ENCODE data around the gene PACSIN2.
"Not testable (repeated sequence)": the region's sequence is repeated elsewhere in the genome, so short reads cannot be mapped to it uniquely, and the experiment has no call there.

PACSIN2 gene

DNA sequence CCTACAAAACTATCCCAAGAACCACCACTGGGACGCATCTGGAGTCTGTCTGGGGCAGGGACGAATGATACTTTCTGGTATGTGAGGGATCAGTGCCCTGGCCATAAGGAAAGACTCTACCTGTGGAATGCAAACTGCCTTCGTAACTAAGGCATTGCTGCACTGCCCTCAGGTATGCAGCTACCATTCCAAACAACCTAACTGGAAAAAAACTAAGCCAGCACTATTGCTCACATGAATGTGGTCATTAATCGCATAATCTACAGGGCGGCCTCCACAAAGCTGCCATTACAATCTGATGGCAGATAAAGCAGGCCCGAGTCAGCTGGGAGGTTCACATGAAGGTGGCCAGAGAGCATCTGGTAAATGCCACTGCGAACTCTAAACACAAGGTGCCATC lies 3.9 kb downstream of the PACSIN2 start:
- no peak for DNase-seq (ENCODE audit: low read depth in 3 of 3)

GRCh38 chr22:43009444-43009843 lies 5.5 kb downstream of the PACSIN2 start:
- DNase-seq (ENCODE audit: low read depth in 3 of 3), result no peak

DNA sequence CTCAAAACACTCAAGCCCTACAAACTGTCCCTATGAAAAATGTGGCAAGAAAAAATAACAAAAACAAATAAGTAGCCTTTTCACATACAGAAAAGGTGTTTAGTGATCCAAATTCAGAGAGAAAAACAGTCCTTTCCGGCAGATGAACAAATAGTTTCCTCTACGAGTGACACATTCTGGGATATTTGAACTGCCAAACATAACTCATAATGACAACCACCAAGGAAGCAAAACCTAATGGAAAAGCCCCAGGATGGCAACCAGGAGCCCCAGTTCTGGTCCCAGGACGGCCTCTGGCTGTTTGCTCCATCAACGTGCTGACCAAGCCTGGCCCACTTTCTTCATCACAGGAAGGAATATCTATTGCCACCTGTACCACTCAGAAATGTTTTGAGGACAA lies 6.0 kb downstream of the PACSIN2 start:
- DNase-seq (ENCODE audit: low read depth in 3 of 3), result no peak

DNA sequence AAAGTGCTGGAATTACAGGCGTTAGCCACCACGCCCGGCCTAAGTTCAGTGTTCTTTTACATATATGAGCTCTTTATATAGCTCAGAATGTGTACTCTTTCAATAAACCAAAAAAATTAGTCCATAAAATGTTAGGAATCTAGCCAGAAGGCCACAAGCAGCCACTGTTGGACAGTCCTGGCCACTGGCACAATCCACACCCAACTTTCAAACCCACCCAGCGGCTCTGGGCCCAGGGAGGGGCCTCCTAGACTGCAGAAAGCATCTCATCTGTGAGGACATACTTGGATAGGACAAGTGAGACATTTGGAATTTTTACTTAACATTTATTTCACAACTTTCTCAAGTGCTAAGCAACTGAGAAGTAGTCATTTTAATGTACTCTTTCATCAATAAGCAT lies 6.4 kb downstream of the PACSIN2 start:
- no peak for DNase-seq (ENCODE audit: low read depth in 3 of 3)

DNA sequence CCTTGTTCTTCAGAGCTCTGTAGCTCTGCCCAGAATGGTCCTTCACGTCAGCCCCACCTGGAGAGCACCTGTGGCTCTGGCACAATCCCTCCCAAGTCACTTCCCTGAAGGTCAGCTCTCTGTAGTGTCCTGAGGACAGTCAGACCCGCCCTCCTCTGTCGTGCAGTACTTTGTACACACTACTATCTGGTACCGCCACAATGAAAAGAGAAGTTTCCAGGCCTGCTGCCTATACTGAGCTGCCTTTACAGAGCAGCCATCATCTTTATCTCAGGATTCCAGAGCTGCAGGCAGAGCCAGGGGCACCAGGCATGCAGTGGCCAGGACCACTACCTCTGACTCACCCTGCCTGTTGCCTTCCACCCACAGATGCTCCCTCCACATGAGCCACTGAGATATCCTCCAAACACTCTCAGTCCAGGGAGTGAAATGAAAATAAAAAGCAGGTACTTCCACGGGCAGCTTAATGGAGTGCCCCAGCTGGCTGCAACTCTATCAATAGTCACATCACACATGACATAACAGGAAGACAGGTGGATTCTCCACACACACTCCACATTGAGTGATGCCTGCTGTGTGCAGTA lies 7.3 kb downstream of the PACSIN2 start:
- DNase-seq (ENCODE audit: low read depth in 3 of 3), result no peak

- DNase-seq (ENCODE audit: low read depth in 3 of 3), result no peak
Observed at GRCh38 chr22:43006753-43007152, 8.2 kb downstream of the PACSIN2 start.

GRCh38 chr22:43006016-43006505 lies 8.9 kb downstream of the PACSIN2 start:
- DNase-seq (ENCODE audit: low read depth in 3 of 3), result no peak

GRCh38 chr22:43005106-43005505 lies 9.8 kb downstream of the PACSIN2 start:
- DNase-seq (ENCODE audit: low read depth in 3 of 3), result no peak

- no peak for DNase-seq (ENCODE audit: low read depth in 3 of 3)
Observed at GRCh38 chr22:43004362-43005035, 10.4 kb downstream of the PACSIN2 start.

DNA sequence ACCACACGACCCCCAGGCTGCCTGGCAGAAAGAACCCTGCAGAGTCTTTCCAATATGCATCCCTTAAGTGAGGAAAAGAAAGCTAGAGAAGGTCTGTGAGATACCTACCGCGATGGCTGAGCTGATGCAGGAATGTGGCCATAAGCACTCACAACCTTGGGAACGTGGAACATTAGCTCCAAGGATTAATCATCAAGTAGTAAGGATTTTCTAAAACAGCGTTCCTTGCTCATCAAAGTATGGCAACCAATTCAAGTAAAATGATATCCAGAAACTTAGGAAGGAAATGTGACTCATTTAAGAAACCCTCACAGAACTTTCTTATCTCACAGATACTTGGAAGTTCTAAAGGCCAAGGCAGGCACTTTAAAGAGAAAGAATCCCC lies 12.8 kb downstream of the PACSIN2 start:
- no peak for DNase-seq (ENCODE audit: low read depth in 3 of 3)

DNA sequence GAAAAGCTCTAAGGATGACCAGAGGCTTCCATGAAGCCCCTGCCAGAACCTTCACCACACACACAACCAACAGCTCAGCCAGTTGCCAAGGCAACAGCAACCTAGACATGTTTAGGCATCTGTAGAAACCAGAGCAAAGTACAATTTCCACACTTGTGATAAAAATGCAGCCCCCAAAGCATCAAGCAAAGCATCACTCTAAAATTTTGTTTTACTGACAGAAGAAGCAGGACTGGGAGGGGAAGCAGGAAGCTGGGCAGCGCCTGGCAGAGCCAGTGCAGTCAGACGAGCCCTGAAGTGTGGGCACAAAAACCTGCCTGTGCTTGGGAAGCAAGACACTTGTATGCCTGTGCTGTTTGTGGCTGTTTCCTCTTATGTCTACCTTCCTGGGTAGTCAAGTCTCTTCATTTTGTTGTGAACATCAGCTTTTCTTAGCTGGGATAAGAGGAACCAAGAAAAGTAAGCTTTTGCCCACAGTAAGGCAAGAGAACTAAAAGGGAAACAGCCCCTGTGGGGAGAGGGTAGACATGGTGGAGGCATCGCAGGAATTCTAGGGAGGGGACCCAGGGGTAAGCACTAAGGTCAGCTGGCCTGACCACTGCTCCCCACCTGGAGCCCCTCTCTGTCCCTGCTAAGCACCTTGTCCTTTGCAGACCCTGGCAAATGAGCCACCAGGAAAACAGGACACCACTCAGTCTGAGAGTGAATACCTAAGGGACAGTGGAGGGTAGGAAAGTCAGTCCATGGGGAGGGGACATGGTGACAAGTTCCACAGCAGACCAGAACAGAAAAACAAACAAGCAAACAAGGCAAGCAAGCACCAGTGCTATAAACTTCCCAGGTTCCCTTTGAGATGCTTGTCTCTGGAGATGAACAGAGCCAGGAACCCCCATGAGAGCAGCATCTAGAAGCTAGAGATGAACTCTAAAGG lies 13.4 kb downstream of the PACSIN2 start:
- DNase-seq (ENCODE audit: low read depth in 3 of 3), result no peak

GRCh38 chr22:43000441-43001175 lies 14.3 kb downstream of the PACSIN2 start:
- peak in 2 of 3 experiments; percentile 24 to 60 for DNase-seq (ENCODE audit: low read depth in 3 of 3)

DNA sequence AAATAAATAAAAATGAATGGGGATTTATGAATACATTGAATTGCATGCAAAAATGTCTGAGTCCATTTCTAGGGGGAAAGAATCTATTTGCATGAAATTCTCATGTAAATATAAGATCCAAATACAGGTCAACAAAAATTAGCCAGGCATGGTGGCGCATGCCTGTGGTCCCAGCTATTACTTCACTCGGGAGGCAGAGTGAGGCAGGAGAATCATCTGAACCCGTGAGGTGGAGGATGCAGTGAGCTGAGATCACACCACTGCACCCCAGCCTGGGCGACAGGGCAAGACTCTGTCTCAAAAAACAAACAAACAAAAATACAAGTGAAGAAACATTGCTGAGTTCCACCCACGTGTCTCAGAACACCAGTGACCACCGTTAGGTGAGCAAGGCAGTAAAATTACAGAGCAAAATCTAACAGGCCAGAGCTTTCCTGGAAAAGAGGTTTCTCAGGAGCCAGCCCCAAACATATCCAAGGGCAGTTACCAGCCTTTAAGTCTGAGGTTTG lies 17.3 kb downstream of the PACSIN2 start:
- no peak for DNase-seq (ENCODE audit: low read depth in 3 of 3)

GRCh38 chr22:42996646-42997365 lies 18.1 kb downstream of the PACSIN2 start:
- no peak for DNase-seq (ENCODE audit: low read depth in 3 of 3)

- DNase-seq (ENCODE audit: low read depth in 3 of 3), result not testable (repeated sequence)
Observed at GRCh38 chr22:42995654-42996053, 19.3 kb downstream of the PACSIN2 start.

- DNase-seq (ENCODE audit: low read depth in 3 of 3), result no peak
Observed at GRCh38 chr22:42994917-42995562, 19.9 kb downstream of the PACSIN2 start.

DNA sequence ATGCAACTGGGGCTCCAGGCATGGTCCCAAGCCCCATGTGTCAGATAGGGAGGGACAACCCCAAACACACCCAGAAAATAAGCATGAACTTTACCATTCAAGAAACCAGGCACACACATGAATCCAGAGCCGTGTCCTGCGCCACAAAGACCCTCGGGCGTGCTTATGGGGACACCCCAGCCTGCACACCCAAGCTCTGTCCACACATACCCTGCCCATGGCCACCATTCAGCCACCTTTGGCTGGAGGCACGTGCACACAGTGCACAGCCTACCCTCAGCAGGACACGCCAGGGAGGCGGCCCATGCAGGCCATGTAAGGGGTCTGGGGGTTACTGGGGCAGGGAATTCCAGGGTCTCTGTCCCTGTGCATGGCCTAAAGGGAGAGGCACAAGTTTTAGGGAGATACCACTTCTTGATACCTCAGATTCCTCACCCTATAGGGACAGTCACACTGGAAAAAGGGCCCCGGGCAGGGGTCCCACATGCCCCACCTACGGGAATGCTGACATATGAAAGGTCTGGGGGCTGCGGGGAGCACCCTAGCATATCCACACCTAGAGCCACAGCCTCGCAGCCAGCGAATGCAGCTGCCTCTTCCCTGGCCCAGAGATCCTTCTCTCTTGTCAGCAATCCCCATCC lies 20.6 kb downstream of the PACSIN2 start:
- DNase-seq (ENCODE audit: low read depth in 3 of 3), result no peak

DNA sequence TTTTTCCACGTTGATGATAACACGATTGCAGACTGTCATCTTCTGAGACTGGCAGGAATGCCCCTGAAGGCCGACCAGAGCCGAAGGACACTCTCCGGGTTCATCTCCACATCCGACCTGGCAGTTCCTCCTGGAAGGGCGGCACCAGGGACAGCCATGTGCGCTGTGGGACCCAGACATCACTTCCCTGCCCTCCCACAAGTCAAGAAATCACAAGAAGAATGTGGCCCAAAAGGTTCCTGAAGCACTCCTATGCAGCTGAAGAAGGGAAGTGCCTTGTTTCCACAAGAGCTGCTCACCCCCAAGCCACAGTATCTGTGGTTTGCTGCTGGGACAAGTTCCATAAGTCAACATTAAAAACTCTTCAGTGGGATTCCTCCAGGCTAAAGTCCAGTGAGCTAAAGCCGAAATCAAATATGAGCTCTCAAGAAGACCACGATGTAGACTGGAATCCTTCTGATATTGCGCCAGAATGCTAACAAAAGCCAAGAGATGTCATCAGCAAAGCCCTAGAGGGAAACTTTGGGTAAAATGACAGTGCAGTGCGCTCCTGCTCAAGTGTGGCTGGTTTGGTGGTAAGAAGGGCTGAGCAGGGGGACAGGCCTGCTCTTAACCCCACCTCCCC lies 21.2 kb downstream of the PACSIN2 start:
- no peak for DNase-seq (ENCODE audit: low read depth in 3 of 3)

GRCh38 chr22:42992886-42993479 lies 22.0 kb downstream of the PACSIN2 start:
- no peak for DNase-seq (ENCODE audit: low read depth in 3 of 3)
